IMR-90 (cell line): ENCODE results near the gene CUEDC2. TPM values are rescaled to one million over a fixed set of nuclear protein-coding genes. Genes with fewer than 3 reads are reported as not detected.

ENCODE experiments used
- ATAC-seq: fragments of 200-7000 bp; cut with Tn5 transposase; 2 replicates; pipeline ENCODE4 v1.9.1; 2020; ENCODE audit warnings: low read depth, mild to moderate bottlenecking, moderate library complexity
- BruUV-seq: library from RNA; stranded (reverse); fragments of 400-500 nt; replicated peaks from 2 replicates; lab custom pipeline; 2021; lab: Mats Ljungman, UMichigan
- CTCF ChIA-PET: fragments of 300-600 bp; formaldehyde crosslinking; extraction: SDS; loops from one replicate; lab custom pipeline; 2021; ENCODE audit warnings: antibody characterized with exemption; lab: Yijun Ruan, JAX
- POLR2A ChIA-PET: fragments of 300-600 bp; sonication (Branson Sonifier 250); formaldehyde crosslinking; loops from one replicate; lab custom pipeline; 2022; ENCODE audit warnings: antibody characterized with exemption; ENCODE audit not compliant: unreplicated experiment; lab: Charles Lee
- DNase-seq: peaks from one replicate; pipeline ENCODE4 v3.0.0; 2013
- H2AFZ ChIP-seq: replicated peaks from 2 replicates; pipeline ENCODE3; 2013; ENCODE audit warnings: low read length, mild to moderate bottlenecking; ENCODE audit not compliant: poor library complexity
- H2AK5ac ChIP-seq: 2 replicates; pipeline ENCODE4 v1.6.1; 2013; ENCODE audit warnings: low read depth, low read length, inconsistent platforms
- H2AK9ac ChIP-seq: replicated peaks from 2 replicates; pipeline ENCODE3; 2013; ENCODE audit warnings: mild to moderate bottlenecking, low read depth, low read length, moderate library complexity; ENCODE audit not compliant: poor library complexity
- H2BK120ac ChIP-seq: 2 replicates; pipeline ENCODE4 v1.6.1; 2013; ENCODE audit warnings: low read depth, low read length, inconsistent platforms
- H2BK15ac ChIP-seq: 3 replicates; pipeline ENCODE4 v1.6.1; 2013; ENCODE audit warnings: low read depth, low read length, inconsistent platforms
- H2BK20ac ChIP-seq: 2 replicates; pipeline ENCODE4 v1.6.1; 2013; ENCODE audit warnings: low read depth, mild to moderate bottlenecking, inconsistent platforms, low read length, moderate library complexity
- H2BK5ac ChIP-seq: 2 replicates; pipeline ENCODE4 v1.6.1; 2013; ENCODE audit warnings: mild to moderate bottlenecking, low read depth, low read length, inconsistent platforms; ENCODE audit not compliant: poor library complexity, severe bottlenecking
- H3K14ac ChIP-seq: replicated peaks from 2 replicates; pipeline ENCODE4 v1.6.1; 2013; ENCODE audit warnings: low read depth, low read length, inconsistent platforms
- H3K18ac ChIP-seq: 2 replicates; pipeline ENCODE4 v1.6.1; 2013; ENCODE audit warnings: low read depth, low read length, control low read depth
- H3K23ac ChIP-seq: 2 replicates; pipeline ENCODE4 v1.6.1; 2013; ENCODE audit warnings: low read depth, low read length, inconsistent platforms
- H3K27ac ChIP-seq: 2 replicates; pipeline ENCODE4 v1.5.1; 2013; ENCODE audit warnings: mild to moderate bottlenecking, control low read depth, low read length; ENCODE audit not compliant: insufficient read depth
- H3K27me3 ChIP-seq: 2 replicates; pipeline ENCODE4 v1.6.1; 2013; ENCODE audit warnings: low read length; ENCODE audit not compliant: control insufficient read depth, insufficient read depth
- H3K36me3 ChIP-seq: 2 replicates; pipeline ENCODE4 v1.6.1; 2013; ENCODE audit warnings: low read length, mixed read lengths; ENCODE audit not compliant: control insufficient read depth, insufficient read depth
- H3K4ac ChIP-seq: 2 replicates; pipeline ENCODE4 v1.6.1; 2013; ENCODE audit warnings: low read depth, low read length, inconsistent platforms
- H3K4me1 ChIP-seq: 2 replicates; pipeline ENCODE4 v1.6.1; 2013; ENCODE audit warnings: low read length, mixed read lengths; ENCODE audit not compliant: control insufficient read depth, insufficient read depth
- H3K4me2 ChIP-seq: 2 replicates; pipeline ENCODE4 v1.6.1; 2013; ENCODE audit warnings: low read depth, mild to moderate bottlenecking, control low read depth, low read length, moderate library complexity
- H3K4me3 ChIP-seq: 2 replicates; pipeline ENCODE4 v1.5.1; 2013; ENCODE audit warnings: low read depth, mild to moderate bottlenecking, control low read depth, low read length, moderate library complexity; ENCODE audit not compliant: insufficient read depth
- H3K56ac ChIP-seq: 2 replicates; pipeline ENCODE4 v1.6.1; 2013; ENCODE audit warnings: low read length, inconsistent platforms; ENCODE audit not compliant: insufficient read depth; ENCODE audit errors: extremely low read depth
- H3K79me1 ChIP-seq, 2 experiments: 2 replicates each; pipeline ENCODE4 v1.6.1; 2013; ENCODE audit warnings: low read length in 2 of 2, inconsistent platforms in 1 of 2, low read depth in 1 of 2
- H3K9ac ChIP-seq: 2 replicates; pipeline ENCODE4 v1.6.1; 2013; ENCODE audit warnings: low read depth, low read length, control low read depth
- H3K9me1 ChIP-seq: 2 replicates; pipeline ENCODE4 v1.6.1; 2013; ENCODE audit warnings: low read length, inconsistent platforms; ENCODE audit not compliant: insufficient read depth
- H3K9me3 ChIP-seq: 2 replicates; pipeline ENCODE4 v1.6.1; 2013; ENCODE audit warnings: low read length; ENCODE audit not compliant: control insufficient read depth, insufficient read depth
- H4K20me1 ChIP-seq: 2 replicates; pipeline ENCODE4 v1.6.1; 2013; ENCODE audit warnings: low read length, inconsistent platforms; ENCODE audit not compliant: insufficient read depth
- H4K5ac ChIP-seq: 2 replicates; pipeline ENCODE4 v1.6.1; 2013; ENCODE audit warnings: mild to moderate bottlenecking, low read depth, low read length, control low read depth
- H4K8ac ChIP-seq, 2 experiments: 2 replicates each; pipeline ENCODE4 v1.6.1; 2013; ENCODE audit warnings: low read depth in 2 of 2, low read length in 2 of 2, control low read depth in 1 of 2, inconsistent platforms in 1 of 2
- H4K91ac ChIP-seq: 2 replicates; pipeline ENCODE4 v1.6.1; 2013; ENCODE audit warnings: low read depth, low read length, inconsistent platforms; ENCODE audit not compliant: insufficient read depth
- BHLHE40 ChIP-seq: fragments of 150-350 bp; IDR thresholded peaks from 2 replicates; pipeline ENCODE4 v1.6.1; 2016; ENCODE audit warnings: mild to moderate bottlenecking, low read depth, low read length
- CEBPB ChIP-seq: IDR thresholded peaks from 2 replicates; pipeline ENCODE4 v1.6.1; 2012; ENCODE audit warnings: low read depth, low read length, improper control_type of control experiment
- MAZ ChIP-seq: IDR thresholded peaks from 2 replicates; pipeline ENCODE4 v1.6.1; 2012; ENCODE audit warnings: low read depth, mild to moderate bottlenecking, low read length, improper control_type of control experiment, moderate library complexity, borderline replicate concordance
- MXI1 ChIP-seq: IDR thresholded peaks from 2 replicates; pipeline ENCODE4 v1.6.1; 2012; ENCODE audit warnings: low read depth, mild to moderate bottlenecking, low read length, moderate library complexity, borderline replicate concordance
- NFE2L2 ChIP-seq: fragments of 150-350 bp; IDR thresholded peaks from 2 replicates; pipeline ENCODE4 v1.6.1; 2016; ENCODE audit warnings: low read depth, mild to moderate bottlenecking, low read length
- POLR2A ChIP-seq: IDR thresholded peaks from 2 replicates; pipeline ENCODE4 v1.6.1; 2012; ENCODE audit warnings: mild to moderate bottlenecking, low read depth, low read length
- RCOR1 ChIP-seq: IDR thresholded peaks from 2 replicates; pipeline ENCODE4 v1.6.1; 2012; ENCODE audit warnings: mild to moderate bottlenecking, low read length, improper control_type of control experiment; ENCODE audit not compliant: insufficient replicate concordance
- SMC3 ChIP-seq: fragments of 150-350 bp; IDR thresholded peaks from 2 replicates; pipeline ENCODE4 v1.6.1; 2016; ENCODE audit warnings: low read depth, mild to moderate bottlenecking, antibody characterized with exemption, low read length, moderate library complexity
- whole genome bisulfite sequencing, 2 experiments: methylation state at CpG; one replicate each; pipeline versions ENCODE4 v1.1.5 to v1.1.7; 2013; ENCODE audit warnings: missing lambda C conversion rate in 2 of 2; ENCODE audit not compliant: insufficient read length in 1 of 2; ENCODE audit errors: extremely low coverage in 2 of 2; 5-methylcytosine and 5-hydroxymethylcytosine counted together
- dilution Hi-C: fragments of 300-500 bp; cut with HindIII; formaldehyde crosslinking; loops from one replicate; pipeline ENCODE4 v1.14.3; 2018; ENCODE audit warnings: low sequenced_read_pairs; ENCODE audit not compliant: unreplicated experiment
- in situ Hi-C: fragments of 300-500 bp; cut with MboI; formaldehyde crosslinking; loops from 3 replicates; pipeline ENCODE4 v1.14.3; 2019; ENCODE audit warnings: low sequenced_read_pairs, inconsistent platforms, mixed read lengths
- intact Hi-C: fragments of 100-400 bp; cut with micrococcal nuclease; formaldehyde crosslinking; loops from 2 replicates; pipeline ENCODE4 v1.10.0; 2022
- polyA plus RNA-seq, 3 experiments: library from polyadenylated mRNA; depleted of rRNA; stranded (reverse); fragments of >200 nt; gene quantifications; 2 replicates each; pipeline ENCODE4 v1.2.3, GENCODE V29; 2012; ENCODE audit warnings: low replicate concordance in 1 of 3
- total RNA-seq: library from RNA; depleted of rRNA; stranded (reverse); fragments of >200 nt; gene quantifications from 2 replicates; pipeline ENCODE4 v1.2.3, GENCODE V29; 2012

Gene CUEDC2
- total and polyA plus RNA-seq, 2 of the 4 experiments (the other 2 are of a cell fraction): 55.7 to 84.9 TPM

DNA sequence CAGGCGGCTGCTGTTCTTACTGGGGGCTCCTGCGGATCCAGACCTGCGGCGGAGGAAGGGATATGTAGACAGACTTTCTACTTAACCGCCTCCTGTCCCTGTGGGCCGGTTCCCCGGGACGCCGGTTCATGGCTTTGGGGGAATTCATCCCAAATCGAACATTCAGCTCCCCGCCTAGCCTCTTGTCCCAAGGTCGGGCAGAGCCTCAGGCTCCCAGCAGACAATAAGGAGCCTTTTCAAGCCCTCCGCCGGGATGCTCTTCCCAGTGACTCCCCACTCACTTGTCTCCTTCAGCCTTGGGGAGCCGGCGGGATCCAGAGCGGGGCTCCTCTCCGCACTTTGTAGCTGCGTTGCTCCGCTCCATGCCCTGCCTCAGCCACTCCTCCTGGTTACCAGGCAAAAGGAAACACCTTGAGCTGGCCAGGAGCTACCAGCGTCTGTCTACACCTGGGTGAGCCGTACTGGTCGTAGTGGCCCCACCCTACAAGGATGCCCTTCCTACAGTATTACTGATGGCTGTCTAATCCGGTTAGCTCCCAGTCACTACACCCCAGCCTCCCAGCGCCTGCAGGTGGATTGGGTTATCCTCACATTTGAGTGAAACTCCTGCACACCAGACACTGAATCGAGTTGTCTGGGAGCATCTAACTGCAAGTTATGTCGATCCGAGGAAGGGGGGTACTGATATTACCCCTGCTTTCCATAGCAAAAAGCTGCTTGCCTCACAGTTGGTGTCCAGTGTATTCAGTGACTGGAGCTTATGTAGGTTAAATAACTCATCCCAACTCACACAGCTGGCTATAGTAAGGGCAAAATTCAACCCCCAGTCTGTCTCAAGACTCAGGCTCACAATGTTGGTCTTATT lies 19.0 kb upstream of the CUEDC2 start, which contains the start of gene C10orf95:
Gene C10orf95, minus strand, starts transcription at position 439 of the 865 bp plus-strand sequence. CDS start 450 bp downstream, outside the sequence.
- BruUV-seq: no TSS peak
- no peaks in the 10 kb centered on the region for H3K27me3 ChIP-seq
- H3K4me3 ChIP-seq: peak within 1 kb of the TSS; percentile 66
- peaks cover 4% of the 10 kb centered on the region in 2 experiments; a peak in 2 of 4 replicates for H3K79me1 ChIP-seq
- H3K9me1 ChIP-seq: peaks cover 15% of the 10 kb centered on the region
- ATAC-seq (peak; percentile 1; the same call in 1 of the 2 replicates), DNase-seq (no peak)
- H2AK9ac ChIP-seq: peak within 1 kb of the TSS; percentile 2
- no peak within 1 kb of the TSS for H3K18ac ChIP-seq
- no peak for TF ChIP-seq MAZ
- TF ChIP-seq RCOR1: no peak
- TF ChIP-seq SMC3: no peak
- no peak for TF ChIP-seq MXI1
- no peak for TF ChIP-seq BHLHE40
- no peak for TF ChIP-seq CEBPB
- TF ChIP-seq POLR2A: no peak
- no peak for TF ChIP-seq NFE2L2
- in situ Hi-C loops (no loop called here), intact Hi-C loops (no loop called here), dilution Hi-C loops (no loop called here)
- no peak within 1 kb of the TSS for H2BK5ac ChIP-seq
- ChIA-PET POLR2A (no interaction called here), CTCF (interaction anchor here (0.5 to 0.6 kb wide), 2 partner anchors 9 to 813 kb away, joined by 3 to 4 read pairs; no protein-coding TSS in a partner anchor)
- no peaks in the 10 kb centered on the region; the same call in 1 of the 2 replicates for H4K20me1 ChIP-seq
- no peak within 1 kb of the TSS for H4K91ac ChIP-seq
- H3K27ac ChIP-seq: no peak within 1 kb of the TSS; the same call in 1 of the 2 replicates
- no peak within 1 kb of the TSS for H2BK120ac ChIP-seq
- H2BK15ac ChIP-seq: no peak within 1 kb of the TSS; the same call in 2 of the 3 replicates
- H3K4me1 ChIP-seq: peaks cover 13% of the 10 kb centered on the region
- H3K56ac ChIP-seq: no peak within 1 kb of the TSS; the same call in 1 of the 2 replicates
- H3K9me3 ChIP-seq: no peaks in the 10 kb centered on the region
- peak within 1 kb of the TSS; percentile 29 to 98; a peak in 2 of 4 replicates for H4K8ac ChIP-seq
- H3K4ac ChIP-seq: peak within 1 kb of the TSS; percentile 12; the same call in 1 of the 2 replicates
- H3K9ac ChIP-seq: peak within 1 kb of the TSS; percentile 6
- no peak within 1 kb of the TSS for H3K14ac ChIP-seq
- no peak within 1 kb of the TSS for H4K5ac ChIP-seq
- WGBS, 2 experiments: 60% methylated on average over 5 of the region's 28 CpGs; no CpG with 5 or more reads in 1 of the 2 experiments
- peak within 1 kb of the TSS; percentile 99 for H2AFZ ChIP-seq
- no peak within 1 kb of the TSS for H2BK20ac ChIP-seq
- peak within 1 kb of the TSS; percentile 5; the same call in 1 of the 2 replicates for H3K23ac ChIP-seq
- H3K4me2 ChIP-seq: peak within 1 kb of the TSS; percentile 50
- no peaks in the 10 kb centered on the region for H3K36me3 ChIP-seq
- H2AK5ac ChIP-seq: peak within 1 kb of the TSS; percentile 48; the same call in 1 of the 2 replicates
